NCI-H2107 (cell line): ENCODE data around the gene FGF21.
"Not testable (repeated sequence)": the region's sequence is repeated elsewhere in the genome, so short reads cannot be mapped to it uniquely, and the experiment has no call there.

Experiments
- DNase-seq: peaks from one replicate; lab custom pipeline; 2025; lab: John Stamatoyannopoulos, UW

Gene FGF21, protein sequence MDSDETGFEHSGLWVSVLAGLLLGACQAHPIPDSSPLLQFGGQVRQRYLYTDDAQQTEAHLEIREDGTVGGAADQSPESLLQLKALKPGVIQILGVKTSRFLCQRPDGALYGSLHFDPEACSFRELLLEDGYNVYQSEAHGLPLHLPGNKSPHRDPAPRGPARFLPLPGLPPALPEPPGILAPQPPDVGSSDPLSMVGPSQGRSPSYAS

DNA sequence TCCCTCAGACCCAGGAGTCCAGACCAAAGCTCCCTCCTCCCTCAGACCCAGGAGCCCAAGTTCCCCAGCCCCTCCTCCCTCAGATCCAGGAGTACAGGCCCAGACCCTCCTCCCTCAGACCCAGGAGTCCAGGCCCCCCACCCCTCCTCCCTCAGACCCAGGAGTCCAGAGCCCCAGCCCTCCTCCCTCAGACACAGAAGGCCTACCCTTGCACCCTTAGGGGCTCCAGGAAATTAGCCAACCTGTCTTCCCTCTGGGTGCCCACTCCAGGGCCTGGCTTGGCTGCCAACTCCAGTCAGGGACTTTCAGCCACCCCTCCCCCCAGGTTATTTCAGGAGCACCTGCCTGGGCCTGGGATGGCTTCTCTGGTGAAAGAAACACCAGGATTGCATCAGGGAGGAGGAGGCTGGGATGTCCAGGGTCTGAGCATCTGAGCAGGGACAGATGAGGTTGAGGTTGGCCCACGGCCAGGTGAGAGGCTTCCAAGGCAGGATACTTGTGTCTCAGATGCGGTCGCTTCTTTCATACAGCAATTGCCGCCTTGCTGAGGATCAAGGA lies at the start of gene FGF21:
Gene FGF21, plus strand, starts transcription at position 441 of the 558 bp plus-strand sequence. CDS start 713 bp downstream, outside the sequence.
- DNase-seq: peak; percentile 24

DNA sequence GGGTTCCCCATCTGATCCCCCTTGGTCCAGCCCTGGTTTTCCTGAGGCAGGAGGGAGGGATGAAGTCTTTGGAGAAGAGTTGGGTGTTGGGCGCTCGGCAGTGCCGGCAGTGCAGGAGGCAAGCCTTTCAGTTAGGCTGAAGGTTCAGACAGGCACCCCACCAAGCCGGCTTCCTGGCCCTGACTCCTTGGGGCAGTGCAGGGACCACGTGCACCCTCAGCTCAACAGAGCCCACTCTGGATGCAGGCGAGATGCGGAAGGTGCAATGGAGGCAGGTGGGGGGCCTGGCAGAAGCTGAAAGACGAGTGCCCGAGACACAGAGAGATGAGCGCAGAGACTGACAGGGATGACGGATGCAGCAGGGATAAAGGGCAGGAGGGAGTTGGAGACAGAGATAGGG lies 46.9 kb upstream of the FGF21 start:
- no peak for DNase-seq

DNA sequence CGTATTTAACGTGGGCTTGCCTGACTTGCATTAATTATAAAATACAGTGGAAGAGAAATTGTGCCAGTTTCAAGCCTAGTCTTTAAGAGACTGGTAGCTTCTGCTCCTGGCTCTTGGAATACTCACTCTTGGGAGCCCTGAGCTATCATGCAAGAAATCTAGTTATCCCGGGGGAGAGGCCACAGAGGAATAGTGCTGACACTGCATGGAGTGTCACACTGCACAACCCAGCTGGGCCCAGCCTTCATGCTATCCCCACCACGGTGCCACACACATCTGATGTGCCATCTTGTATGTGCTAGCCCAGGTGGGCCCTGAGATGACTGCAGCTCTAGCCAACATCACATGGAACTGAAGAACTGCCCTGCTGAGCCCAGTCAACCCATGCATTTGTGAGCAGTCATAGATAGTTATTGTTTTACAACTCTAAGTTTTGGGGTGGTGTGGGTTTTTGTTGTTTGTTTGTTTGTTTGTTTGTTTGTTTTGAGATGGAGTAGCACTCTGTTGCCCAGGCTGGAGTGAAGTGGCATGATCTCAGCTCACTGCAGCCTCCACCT lies 44.1 kb upstream of the FGF21 start:
- DNase-seq: no peak

DNA sequence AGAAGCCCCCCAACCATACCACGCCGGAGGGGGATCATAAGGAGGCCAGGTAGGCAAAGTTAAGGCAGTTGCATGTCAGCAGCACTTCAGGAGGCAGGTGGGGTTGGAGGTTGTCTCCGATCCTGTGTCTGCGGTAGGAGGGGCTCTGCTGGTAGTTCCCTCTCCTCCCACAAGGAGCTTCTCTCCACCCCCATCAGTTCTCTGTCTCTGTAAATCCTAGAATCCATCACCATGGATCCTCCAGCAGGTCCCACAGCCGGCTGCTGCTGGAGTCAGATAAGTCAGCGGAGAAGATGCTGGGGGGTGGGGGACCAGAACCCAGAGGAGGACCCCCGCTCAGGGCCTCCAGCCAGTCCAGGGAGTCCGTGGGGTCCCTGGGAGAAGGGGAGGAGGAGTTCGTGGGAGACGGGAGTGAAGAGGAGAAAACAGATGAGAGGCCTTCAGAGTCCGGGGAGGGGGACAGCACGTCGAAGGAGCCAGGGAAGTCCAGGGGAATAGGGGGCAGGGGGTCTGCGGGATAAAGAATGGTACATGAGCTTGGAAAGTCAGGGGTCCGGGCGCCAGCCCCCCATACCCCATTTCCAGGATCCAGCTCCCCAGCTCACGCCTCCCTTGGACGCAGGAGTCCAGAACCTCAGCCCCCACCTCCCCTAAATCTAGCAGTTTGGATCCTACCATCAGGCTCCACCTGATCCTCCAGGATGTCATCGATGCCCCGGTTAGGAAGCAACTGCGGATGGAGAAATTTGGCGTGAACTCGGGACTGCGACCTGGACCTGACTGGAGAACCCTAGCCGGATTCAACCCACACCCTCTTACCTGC lies 42.1 kb upstream of the FGF21 start:
- DNase-seq: no peak

DNA sequence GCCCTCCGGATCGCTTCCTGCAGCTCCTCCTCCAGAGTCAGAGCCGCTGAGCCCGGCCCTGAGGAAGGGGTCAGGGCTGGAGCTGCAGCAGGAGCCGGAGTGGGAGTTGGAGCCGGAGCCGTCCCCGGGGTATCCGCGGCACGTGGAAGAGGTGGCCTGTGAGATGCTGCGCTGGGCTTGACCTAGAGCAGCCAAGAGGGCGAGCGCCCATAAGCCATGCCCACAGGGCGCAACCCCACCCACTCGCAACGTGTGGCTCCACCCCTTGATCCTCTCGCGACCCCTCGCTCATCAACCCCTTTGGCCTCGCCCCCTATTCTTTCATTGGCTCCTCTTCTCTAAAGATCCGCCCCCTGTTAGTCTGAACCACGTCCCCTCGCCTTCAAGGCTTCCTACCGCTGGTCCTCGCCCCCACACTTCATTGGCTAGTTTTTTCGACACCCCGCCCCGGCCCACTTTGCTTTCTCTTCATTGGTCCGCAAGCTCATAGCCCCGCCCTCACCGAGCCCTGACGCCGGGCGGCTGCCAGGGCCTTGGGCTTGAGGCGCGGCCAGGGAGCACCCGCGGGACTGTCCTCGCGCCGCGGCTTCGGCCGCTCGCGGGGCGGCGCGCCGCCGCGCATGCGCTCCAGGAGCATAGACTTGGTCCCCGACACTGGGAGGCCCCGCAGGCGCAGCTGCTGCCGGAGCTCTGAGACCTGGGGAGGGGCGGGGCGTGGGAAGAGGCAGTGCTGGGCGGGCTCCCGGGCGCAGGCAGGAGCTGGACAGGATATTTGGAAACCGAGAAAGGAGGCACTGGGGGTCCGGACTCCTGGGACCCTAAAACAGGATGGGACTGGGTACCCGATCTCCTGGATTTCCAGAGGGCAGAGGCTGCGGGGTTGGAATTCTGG lies 41.2 kb upstream of the FGF21 start:
- peak; percentile 97 for DNase-seq

DNA sequence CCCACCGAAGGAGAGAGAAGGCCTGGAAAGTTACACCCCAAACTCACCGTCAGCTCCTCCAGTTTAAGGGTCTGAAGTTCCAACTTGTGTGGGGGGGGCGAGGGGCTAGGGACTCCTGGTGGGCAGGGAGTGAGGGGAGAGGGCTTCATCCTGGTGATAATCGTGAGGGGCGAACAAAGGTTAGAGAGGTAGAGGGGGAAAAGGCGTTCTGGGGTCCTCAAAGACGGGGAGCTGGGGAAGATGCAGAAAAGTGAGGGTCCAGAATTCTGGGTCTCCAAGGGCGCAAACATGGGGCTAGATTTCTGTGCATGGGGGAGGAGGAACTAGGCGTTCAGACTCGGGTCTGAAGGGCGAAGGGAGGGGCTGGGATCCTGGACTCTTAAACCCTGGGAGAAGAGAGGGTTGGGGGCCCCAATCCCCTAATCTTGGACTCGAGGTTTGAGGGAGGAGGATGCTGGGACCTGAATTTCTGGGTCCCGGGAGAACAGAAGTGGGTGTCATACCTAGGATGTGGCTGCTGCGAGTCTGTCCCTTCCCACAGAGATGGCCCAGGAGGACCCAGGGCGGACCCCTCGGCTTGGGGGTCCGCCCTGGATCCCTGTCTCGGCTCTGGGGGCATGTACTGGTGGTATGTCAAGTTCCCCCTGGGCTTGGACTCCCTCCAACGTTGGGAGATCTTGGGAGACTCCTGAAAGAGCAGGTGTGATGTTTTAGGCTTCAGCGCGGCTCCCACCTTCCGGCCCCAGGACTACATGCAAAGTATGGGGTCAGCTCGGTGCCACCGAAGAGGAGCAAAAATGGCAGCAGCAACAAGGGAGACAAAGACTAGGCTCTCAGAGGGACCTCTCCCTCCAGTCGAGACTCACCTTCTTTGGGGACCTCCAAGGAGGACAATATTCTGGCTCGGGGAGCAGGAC lies 40.3 kb upstream of the FGF21 start:
- no peak for DNase-seq

DNA sequence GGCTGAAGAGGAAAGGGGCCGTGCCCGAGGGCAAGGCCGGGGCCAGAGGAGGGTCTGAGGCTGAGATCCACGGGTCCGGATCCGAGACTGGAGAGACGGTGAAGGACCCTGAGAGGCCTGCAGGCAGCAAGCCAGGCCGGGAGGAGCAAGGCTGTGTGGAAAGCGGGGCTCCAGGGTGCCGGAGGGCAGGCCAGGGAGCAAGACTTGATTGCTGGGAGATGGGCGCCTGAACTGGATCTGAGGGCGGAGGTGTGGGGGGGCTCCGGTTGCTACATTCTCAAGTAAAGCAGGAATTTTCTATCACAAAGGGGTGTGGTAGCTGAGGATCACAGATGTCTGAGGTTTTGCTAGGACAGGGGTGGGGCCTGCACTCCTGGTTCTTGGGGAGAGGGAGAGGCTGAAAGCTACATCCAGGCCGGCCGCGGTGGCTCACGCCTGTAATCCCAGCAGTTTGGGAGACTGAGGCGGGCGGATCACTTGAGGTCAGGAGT lies 39.6 kb upstream of the FGF21 start:
- no peak for DNase-seq

DNA sequence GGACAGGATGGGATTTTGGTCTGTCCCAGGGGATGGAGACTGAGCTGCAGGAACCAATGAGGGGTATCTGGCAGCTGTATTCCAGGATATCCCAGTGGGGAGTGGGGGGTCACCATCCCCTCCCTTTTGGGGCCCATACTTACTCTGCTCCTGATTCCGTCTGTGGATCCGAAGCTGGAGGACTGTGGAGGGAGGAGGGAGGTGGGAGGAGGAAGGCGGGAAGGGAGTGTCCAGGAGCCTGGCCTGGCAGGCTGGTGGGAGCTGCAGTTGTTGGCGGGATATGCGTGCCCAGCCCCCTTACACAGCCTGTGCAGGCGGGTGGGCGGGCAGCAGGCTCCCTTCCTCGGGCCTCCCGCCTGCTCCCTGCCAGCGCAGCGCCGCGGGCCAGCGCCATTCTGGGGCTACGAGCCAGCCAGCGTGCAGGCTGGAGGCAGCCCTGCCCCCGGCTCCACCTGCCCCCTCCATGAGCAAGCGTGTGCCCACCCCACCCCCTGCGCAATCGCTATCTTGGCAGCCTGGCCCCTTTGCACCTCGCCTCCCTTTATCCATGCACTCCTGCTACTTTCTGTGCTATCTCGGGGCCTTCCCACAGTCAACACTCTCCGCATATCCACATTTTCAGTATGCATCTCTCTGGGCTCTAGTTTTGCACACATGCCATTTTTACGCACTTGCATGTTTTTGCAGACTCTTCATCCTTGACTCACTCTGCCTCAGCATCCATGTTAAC lies 38.6 kb upstream of the FGF21 start:
- no peak for DNase-seq

DNA sequence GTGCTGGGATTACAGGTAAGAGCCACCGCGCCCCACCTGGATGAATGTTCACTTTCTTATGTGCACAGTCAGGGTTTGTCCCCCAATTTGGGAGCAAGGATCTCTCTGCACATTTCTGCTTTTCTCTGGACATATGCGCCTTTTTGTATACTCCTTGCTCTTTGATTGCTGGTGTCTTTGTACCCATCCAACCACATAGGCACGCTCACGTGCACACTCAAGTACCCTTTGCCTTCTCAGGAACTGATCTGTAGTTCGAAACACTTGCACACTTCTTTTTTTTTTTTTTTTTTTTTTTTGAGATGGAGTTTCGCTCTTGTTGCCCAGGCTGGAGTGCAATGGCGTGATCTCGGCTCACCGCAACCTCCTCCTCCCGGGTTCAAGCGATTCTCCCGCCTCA lies 37.2 kb upstream of the FGF21 start:
- DNase-seq: not testable (repeated sequence)

DNA sequence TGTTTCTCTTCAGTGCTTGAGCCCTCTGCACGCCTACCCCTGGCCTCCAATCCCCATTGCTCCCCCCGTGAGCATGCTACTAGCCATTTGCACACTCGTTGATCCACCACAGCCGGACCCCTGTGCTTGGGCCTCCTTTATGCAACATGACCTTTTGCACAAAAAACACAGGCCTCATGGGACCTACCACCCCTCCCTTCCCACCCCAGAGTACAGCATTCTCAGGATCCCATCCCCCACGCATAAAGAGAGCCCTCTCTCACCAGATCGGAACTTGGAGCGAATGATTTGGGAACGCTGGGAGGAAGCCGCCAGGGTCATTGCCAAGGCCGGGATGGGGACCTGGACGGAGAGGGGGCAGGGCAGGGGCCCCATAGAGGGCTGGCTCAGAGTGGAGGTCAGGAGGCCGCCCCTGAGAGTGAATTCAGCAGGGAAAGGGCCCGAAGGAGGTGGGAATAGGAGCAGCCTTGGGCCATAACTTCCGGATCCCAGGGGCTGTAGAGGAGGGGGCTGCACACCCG lies 36.6 kb upstream of the FGF21 start:
- no peak for DNase-seq

DNA sequence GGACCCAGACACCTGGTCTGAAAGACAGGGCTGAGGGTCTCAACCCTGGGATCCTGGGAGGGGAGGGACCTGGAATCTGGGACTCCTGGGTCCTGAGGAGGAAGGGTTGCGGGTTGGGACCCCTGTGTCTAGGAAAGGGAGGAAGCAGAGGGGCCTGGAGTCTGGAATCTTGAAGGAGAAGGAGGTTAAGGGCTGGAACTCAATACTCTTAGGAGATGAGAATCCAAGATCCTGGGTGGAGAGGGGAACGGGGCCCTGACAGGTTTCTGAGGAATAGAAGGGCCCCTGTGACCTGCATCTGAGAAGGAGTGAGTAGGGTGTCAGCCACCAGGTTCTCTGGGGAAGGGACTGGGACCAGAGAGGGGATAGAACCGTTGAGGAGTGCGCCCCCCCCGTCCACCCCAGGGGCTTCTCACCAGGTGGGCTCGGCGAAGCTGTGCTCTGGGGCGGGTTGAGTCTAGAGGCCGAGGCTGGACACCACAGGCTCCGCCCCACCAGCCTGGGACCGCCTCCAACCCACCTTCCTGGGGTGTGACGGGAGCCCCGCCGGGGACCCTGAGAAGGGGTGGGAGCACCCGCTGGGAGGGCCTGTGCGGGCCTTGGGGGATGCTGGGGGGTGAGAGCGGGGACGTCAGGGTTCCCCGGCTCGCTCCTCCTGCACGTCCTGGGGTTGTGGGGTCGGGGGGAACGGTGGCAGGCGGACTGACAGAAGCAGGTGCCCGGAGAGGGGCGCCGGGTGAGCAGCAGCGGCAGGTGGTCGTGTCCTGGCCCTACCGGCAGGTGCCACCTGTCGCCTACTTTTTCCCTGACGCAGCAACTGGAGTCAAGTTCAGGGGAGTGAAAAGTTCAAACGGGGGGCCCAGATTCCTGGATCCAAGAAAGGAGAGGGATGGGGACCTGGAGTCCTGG lies 35.8 kb upstream of the FGF21 start, which contains the start of gene MAMSTR:
Gene MAMSTR, minus strand, starts transcription at position 463 of the 909 bp plus-strand sequence. CDS start 694 bp downstream, outside the sequence.
- DNase-seq: no peak

DNA sequence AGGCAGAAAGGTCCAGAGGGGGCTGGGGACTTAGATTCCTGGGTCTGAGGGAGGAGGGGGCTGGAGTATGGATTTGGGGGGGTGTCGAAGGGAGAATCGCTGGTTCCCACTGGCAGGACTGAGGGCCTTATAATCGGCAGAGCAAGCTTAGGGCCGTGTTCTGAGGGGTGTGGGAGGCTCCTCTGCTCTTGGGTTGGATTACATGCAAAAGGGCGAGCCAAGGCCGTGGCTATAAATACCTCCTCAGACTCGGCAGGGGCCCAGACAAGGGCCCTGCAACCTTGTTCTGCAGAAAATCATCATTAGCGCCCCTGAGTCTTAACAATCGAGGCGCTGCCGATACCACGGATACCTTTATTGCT lies 35.1 kb upstream of the FGF21 start:
- DNase-seq: no peak

DNA sequence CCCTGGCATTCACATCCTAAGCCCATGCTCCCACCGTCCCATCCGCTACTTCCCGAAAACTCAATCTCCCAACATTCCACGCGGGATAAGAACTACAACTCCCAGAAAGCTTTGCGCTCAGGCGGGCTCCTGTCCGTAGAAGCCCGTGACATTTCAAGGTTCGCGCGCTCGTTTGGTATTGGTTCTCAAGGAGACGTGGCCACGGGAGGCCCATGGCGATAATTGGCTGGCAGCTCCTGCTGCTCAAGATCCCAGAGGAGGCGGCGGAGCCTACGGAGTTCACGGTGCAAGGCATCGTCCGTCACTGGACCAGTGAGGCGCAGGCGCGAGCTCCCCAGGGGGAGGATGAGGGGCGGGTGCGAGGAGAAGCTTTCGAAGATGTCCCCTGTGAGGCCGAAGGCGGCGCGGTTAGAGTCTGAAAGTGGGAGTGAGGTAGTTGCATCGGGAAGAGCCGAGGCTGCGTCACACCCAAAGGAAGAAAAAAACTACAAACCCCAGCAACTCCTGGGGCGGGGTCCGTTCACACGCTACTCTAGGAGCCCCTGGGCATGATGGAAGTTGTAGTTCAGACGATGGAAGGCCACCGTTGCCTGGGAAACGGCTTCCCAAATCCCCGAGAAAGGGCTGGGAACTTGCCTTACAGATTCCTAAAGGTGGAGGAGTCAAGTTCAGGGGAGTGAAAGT lies 34.6 kb upstream of the FGF21 start:
- peak; percentile 96 for DNase-seq

DNA sequence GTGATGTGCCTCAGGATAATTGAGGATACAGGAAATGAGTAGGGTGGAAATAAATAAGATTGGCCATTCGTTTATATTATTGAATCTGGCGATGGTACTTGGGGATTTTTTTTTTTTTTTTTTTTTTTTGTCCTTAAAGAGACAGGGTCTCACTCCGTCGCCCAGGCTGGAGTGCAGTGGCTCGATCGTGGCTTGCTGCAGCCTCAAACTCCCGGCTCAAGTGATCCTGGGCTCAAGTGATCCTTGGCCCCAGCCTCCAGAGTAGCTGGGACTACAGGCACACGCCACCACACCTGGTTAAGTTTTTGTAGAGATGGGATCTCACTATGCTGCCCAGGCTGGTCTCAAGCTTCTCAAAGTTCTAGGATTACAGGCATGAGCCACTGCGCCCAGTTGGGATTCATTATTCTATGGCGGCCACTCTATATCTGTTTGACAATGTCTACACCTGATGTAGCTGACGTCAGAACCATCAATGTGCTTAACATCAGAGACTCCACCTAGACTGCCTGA lies 33.1 kb upstream of the FGF21 start:
- DNase-seq: no peak

DNA sequence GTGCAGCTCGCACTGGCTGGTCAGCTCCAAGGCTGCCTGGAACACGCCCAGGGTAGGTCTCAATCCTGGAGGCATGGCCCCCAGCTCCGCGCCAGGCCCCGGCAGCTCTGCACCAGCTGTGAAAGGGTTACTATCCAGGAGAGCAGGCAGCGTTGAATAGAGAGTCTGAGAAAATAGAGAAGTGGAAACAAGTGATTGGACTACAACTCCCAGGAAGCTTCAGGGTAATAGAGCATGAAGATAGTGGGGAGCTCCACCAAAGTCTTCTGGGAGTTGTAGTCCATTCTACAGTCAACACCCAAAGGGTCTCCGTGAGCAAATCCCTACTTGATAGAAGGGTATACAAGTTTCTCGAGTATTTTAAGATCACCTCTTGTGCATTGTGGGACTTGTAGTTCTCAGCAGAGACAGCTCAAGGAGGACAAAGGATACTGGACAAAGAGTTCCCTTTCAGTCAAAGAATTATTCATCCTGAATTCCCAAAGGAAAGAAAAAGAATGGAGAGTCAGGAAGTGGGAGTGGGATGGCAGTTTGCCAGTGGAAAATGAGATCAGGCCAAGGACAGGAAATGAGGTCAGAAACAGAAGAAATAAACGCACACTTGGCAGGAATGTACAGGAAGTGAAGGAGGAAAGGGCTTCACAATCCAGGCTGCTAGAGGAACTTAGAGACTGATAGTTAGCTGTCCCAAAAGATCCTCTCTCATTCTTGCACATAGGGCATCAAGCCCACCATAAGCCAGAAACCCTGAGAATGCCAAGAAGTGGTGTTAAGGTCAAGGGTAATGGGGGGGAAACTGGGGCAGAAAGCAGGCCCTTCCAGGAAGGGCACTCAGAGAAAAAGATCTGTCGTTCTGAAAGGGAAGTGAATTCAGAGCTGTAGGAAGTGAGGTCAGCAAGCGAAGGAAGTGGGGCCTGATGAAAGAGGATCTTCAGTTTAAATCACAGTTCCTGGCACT lies 30.2 kb upstream of the FGF21 start:
- DNase-seq: no peak

DNA sequence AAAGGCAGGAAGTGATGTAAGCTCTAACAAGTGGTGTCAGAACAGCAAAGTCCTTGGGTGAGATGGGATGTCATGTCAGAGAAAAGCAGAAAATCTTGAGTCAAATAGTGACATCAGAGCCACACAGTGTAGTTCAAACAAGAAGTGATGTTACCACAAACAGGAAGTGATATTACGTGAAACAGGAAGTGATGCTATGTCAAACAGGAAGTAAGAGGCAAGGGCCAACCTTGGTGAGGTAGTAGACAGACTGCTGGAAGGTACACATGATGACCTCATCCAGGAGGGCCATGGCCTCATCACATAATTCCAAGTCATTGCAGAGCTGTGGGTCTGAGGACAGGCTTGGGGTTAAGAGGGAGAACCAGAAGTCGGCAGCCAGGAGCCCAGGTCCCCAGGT lies 28.8 kb upstream of the FGF21 start:
- no peak for DNase-seq
